ENCODE measurements around the gene FUOM.
"Not testable (repeated sequence)": the region's sequence is repeated elsewhere in the genome, so short reads cannot be mapped to it uniquely, and the experiment has no call there.

DNA sequence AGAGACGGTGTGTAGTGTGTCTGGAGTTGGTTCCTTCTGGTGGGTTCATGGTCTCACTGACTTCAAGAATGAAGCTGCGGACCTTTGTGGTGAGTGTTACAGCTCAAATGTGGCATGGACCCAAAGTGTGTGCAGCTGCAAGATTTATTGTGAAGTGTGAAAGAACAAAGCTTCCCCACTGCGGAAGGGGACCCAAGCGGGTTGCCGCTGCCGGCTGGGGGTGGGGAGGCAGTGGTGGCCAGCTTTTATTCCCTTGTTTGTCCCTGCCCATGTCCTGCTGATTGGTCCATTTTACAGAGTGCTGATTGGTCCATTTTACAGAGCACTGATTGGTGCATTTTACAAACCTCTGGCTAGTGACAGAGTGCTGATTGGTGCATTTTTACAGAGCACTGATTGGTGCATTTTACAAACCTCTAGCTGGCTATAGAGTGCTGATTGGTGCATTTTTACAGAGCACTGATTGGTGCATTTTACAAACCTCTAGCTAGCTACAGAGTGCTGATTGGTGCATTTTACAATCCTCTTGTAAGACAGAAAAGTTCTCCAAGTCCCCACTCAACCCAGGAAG is 36.9 kb downstream of the FUOM start:
- TF ChIP-seq, protein P1, sequence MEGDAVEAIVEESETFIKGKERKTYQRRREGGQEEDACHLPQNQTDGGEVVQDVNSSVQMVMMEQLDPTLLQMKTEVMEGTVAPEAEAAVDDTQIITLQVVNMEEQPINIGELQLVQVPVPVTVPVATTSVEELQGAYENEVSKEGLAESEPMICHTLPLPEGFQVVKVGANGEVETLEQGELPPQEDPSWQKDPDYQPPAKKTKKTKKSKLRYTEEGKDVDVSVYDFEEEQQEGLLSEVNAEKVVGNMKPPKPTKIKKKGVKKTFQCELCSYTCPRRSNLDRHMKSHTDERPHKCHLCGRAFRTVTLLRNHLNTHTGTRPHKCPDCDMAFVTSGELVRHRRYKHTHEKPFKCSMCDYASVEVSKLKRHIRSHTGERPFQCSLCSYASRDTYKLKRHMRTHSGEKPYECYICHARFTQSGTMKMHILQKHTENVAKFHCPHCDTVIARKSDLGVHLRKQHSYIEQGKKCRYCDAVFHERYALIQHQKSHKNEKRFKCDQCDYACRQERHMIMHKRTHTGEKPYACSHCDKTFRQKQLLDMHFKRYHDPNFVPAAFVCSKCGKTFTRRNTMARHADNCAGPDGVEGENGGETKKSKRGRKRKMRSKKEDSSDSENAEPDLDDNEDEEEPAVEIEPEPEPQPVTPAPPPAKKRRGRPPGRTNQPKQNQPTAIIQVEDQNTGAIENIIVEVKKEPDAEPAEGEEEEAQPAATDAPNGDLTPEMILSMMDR (IDR thresholded peaks at IDR 0.05): not testable (repeated sequence)
- not testable (repeated sequence) for TF ChIP-seq EP300 (IDR thresholded peaks at IDR 0.05); POLR2A (IDR thresholded peaks at IDR 0.05; ENCODE audit: low read depth)

Data from esophagus muscularis mucosa (tissue), 4 donors.